GM12875 (cell line): ENCODE results near the gene UTP3.

Experiments used
- H3K4me3 ChIP-seq: one replicate; pipeline ENCODE4 v1.5.1; 2011; ENCODE audit warnings: low read depth, low read length, control low read depth
- CTCF ChIP-seq: IDR thresholded peaks from 2 replicates; pipeline ENCODE4 v1.5.1; 2011; ENCODE audit warnings: low read depth, mild to moderate bottlenecking, control low read depth, inconsistent platforms, low read length, moderate library complexity, borderline replicate concordance; ENCODE audit not compliant: insufficient read depth

The UTP3 gene

DNA sequence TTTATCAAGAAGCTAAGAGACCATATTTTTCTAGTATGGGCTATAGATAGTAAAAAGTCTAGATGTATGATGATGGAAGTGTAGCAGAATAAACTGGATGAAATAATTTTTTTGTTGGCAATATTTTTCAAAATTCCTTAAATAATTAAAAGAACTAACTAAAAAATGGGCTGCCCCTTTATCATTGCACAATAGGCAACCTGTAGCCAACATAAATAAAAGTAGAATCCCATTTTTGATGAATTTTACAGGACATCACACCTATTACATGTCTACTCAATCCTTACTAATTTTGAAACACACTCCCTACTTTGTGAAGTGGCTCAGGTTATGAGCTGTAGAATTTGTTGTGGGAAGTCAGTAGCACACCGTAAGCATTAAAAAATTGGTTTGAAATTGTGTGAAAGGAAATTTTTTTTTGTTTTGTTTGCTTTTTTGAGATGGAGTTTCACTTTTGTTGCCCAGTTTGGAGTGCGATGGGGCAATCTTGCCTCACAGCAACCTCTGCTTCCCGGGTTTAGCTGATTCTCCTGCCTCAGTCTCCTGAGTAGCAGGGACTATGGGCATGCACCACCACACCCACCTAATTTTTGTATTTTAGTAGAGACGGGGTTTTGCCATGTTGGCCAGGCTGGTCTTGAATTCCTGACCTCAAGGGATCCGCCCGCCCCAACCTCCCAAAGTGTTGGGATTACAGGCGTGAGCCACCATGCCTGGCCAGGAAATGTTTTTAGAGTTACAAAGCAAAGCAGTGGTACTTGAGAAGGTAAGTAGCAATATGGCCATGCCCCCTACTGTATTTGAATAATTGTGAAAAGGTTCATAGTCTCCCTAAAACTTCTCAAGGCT lies 24.5 kb downstream of the UTP3 start:
- no peak for TF ChIP-seq CTCF
- H3K4me3 ChIP-seq: no peak overlapping the region

DNA sequence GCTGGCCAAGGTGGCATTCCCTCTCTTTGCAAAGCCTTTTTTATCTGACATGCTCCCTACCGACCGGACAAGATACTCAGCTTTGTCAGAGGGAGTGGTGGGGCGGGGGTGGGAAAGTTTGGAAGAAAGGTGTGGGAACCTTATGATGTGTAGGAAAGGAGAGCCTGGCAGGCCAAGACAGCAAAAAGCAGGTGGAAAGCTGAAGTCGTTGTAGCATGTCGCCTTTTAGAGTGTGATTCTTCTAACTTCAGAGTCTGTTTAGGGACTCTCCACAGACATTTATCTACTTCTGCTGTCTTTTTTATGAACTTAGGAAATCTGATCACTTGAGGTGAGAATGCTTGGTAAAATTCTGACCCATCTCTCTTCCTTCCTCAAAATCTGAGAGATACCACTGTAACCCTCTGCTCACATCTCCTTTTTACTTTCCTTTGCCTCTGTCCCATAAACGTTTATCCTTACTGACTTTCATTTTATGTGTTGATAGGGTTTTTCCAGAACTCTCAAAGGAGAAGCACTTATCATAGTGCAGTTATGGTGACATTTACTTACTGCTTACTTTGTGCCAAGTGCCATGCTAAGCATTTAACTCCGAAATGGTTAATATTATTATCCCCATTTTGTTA lies 25.2 kb downstream of the UTP3 start:
- no peak overlapping the region for H3K4me3 ChIP-seq
- no peak for TF ChIP-seq CTCF

DNA sequence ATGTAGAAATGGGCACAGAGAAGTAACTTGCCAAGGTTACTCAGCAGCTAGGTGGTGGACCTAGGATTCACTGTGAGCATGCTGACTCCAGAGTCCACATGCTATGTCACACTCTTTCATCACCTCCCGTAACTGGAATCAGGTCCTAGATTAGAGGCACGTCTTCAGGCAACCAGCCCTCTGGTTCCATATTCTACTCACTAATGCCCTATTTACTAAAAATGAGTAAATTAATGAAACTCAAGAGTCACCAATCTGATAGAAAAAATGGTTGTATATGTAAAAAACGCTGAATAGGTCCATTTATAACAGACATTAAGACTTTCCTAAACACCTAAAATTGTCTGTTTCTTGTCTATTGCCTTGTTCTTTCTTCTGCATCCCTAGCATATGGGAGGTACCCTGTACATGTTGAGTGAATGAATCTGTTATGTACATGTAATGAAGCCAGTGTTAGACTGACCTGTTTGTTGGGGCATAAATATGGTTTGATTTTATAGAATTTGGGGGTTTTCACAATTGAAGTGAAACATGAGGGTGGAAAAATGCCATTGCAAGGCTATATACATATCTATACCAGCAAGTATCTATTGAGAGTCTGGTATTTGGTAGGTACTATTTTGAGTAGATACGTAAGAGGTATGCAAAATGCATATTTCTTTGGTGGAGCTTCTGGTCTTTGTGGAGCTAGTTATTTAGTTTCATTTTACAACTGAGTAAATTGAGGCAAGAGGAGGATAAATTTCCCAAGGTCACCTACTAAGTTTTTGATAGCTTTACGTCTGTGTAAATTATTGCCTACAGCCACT lies 26.0 kb downstream of the UTP3 start:
- no peak overlapping the region for H3K4me3 ChIP-seq
- TF ChIP-seq CTCF: no peak

- no peak for TF ChIP-seq CTCF
- no peak overlapping the region for H3K4me3 ChIP-seq
These were observed 26.8 kb downstream of the UTP3 start for GRCh38 chr4:70715097-70715496.

GRCh38 chr4:70718811-70719604 lies 30.7 kb downstream of the UTP3 start:
- TF ChIP-seq CTCF: no peak
- H3K4me3 ChIP-seq: no peak overlapping the region

- H3K4me3 ChIP-seq: no peak within 1 kb of the TSS
- TF ChIP-seq CTCF: no peak
These were observed 33.4 kb downstream of the UTP3 start, which contains the start of gene RUFY3 for GRCh38 chr4:70721747-70722146. RUFY3 (plus strand) TSS chr4:70721964; CDS start chr4:70722574, 610 bp downstream.
